GM12865 (cell line): Measurements from ENCODE around the gene CASR.
"Not testable (repeated sequence)": the region's sequence is repeated elsewhere in the genome, so short reads cannot be mapped to it uniquely, and the experiment has no call there.

Experiments used
- DNase-seq: peaks from one replicate; pipeline ENCODE4 v3.0.0; 2010; ENCODE audit warnings: low read depth
- H3K4me3 ChIP-seq: 2 replicates; pipeline ENCODE4 v1.5.1; 2011; ENCODE audit warnings: mild to moderate bottlenecking, low read depth, low read length, control low read depth
- CTCF ChIP-seq: IDR thresholded peaks from 2 replicates; pipeline ENCODE4 v1.5.1; 2011; ENCODE audit warnings: low read length, control low read depth, low read depth, inconsistent platforms; ENCODE audit not compliant: insufficient read depth; ENCODE audit errors: missing control alignments

Gene CASR

GRCh38 chr3:122183521-122183892 is at the start of gene CASR:
Gene CASR (plus strand): TSS chr3:122183668. CDS start chr3:122254190, 70,522 bp downstream.
- peak within 1 kb of the TSS; percentile 53 for H3K4me3 ChIP-seq
- DNase-seq, result peak; percentile 40
- no peak for TF ChIP-seq CTCF

- H3K4me3 ChIP-seq, result no peak overlapping the region
- DNase-seq, result peak; percentile 69
- TF ChIP-seq CTCF, result no peak
These were observed 37.0 kb upstream of the CASR start for GRCh38 chr3:122146466-122146865.

GRCh38 chr3:122148941-122149627 is 34.4 kb upstream of the CASR start:
- no peak for DNase-seq
- no peak overlapping the region for H3K4me3 ChIP-seq
- TF ChIP-seq CTCF, result no peak

GRCh38 chr3:122151480-122151879 is 32.0 kb upstream of the CASR start:
- no peak overlapping the region for H3K4me3 ChIP-seq
- TF ChIP-seq CTCF, result no peak
- DNase-seq, result no peak

GRCh38 chr3:122164983-122165382 is 18.5 kb upstream of the CASR start:
- not testable (repeated sequence) for DNase-seq, H3K4me3 ChIP-seq

GRCh38 chr3:122167630-122168029 is 15.8 kb upstream of the CASR start:
- TF ChIP-seq CTCF, result no peak
- no peak for DNase-seq
- H3K4me3 ChIP-seq, result no peak overlapping the region

- no peak overlapping the region for H3K4me3 ChIP-seq
- no peak for TF ChIP-seq CTCF
- peak; percentile 42 for DNase-seq
These were observed 15.4 kb upstream of the CASR start for GRCh38 chr3:122168044-122168443.
